Vagina (tissue), 2 donors: ENCODE results near the gene DENND4B. TPM values are rescaled to one million over a fixed set of nuclear protein-coding genes. Genes with fewer than 3 reads are reported as not detected.
"Not testable (repeated sequence)": the region's sequence is repeated elsewhere in the genome, so short reads cannot be mapped to it uniquely, and the experiment has no call there.

Experiments used
- DNase-seq, 2 donors: peaks; one replicate each; pipeline ENCODE4 v3.0.0-alpha.2; 2017; ENCODE audit errors: extremely low spot score in 2 of 2
- H3K27ac ChIP-seq: fragments of 200-600 bp; sonication (generic); one replicate; pipeline ENCODE4 v1.5.1; 2019
- H3K27me3 ChIP-seq: fragments of 200-600 bp; sonication (generic); one replicate; pipeline ENCODE4 v1.5.1; 2019
- H3K36me3 ChIP-seq, 2 donors: fragments of 200-600 bp; sonication (generic); one replicate each; pipeline ENCODE4 v1.5.1; 2017 to 2019
- H3K4me1 ChIP-seq: fragments of 200-600 bp; sonication (generic); one replicate; pipeline ENCODE4 v1.5.1; 2019
- H3K4me3 ChIP-seq, 2 donors: fragments of 200-600 bp; sonication (generic); 1 replicate in 1 of 2; 2 replicates in 1 of 2; pipeline ENCODE4 v1.5.1; 2016 to 2019
- H3K9me3 ChIP-seq: fragments of 200-600 bp; sonication (generic); one replicate; pipeline ENCODE4 v1.5.1; 2019
- POLR2A ChIP-seq, 2 donors: fragments of 450-650 bp; IDR thresholded peaks; one replicate each; pipeline ENCODE4 v1.6.1; 2017; ENCODE audit warnings: antibody characterized with exemption in 2 of 2, mild to moderate bottlenecking in 2 of 2, moderate library complexity in 2 of 2
- POLR2AphosphoS5 ChIP-seq, 2 donors: sonication (generic); formaldehyde crosslinking; IDR thresholded peaks; one replicate each; pipeline ENCODE4 v1.9.0; 2017; ENCODE audit warnings: antibody characterized with exemption in 2 of 2, mild to moderate bottlenecking in 2 of 2, low read depth in 1 of 2; ENCODE audit not compliant: insufficient read depth in 1 of 2
- intact Hi-C: fragments of 100-400 bp; cut with DNase I; formaldehyde crosslinking; loops from one replicate; pipeline ENCODE4 v1.15.1; 2023
- total RNA-seq: library from RNA; depleted of rRNA; stranded (reverse); fragments of >200 nt; gene quantifications from one replicate; pipeline ENCODE4 v1.2.3, GENCODE V29; 2016
- TF ChIP-seq, protein P1 (sequence below), 3 experiments: fragments of 450-650 bp in 2 of 3; fragments of 200-600 bp in 1 of 3; sonication (generic) in 1 of 3; IDR thresholded peaks; one replicate each; pipeline ENCODE4 v1.5.1; 2017 to 2019; ENCODE audit warnings: antibody characterized with exemption in 3 of 3, mild to moderate bottlenecking in 2 of 3, moderate library complexity in 2 of 3

The DENND4B gene
- total RNA-seq, 1 donor from 2014 or later, result 42.7 TPM

DNA sequence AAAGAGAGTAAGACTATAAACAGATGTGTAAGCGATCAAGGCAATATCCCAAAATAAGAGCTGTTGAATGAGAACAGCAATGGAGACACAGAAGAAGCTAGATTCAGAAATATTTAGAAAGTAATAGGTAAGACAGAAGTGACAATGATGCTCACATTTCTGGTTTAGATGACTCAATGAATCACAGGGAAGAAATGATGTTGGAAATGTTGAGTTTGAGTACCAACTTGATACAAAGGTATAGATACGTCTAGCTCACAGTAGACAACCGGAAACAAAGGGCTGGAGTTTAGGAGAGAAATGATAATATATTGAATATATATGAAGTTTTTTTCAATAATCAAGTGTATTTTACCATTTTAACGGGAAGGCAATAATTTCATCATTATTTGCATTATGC is 30.2 kb downstream of the DENND4B start:
- peaks cover 54% of the 10 kb centered on the region for H3K4me1 ChIP-seq
- DNase-seq, result no peak
- no peaks in the 10 kb centered on the region for H3K36me3 ChIP-seq
- intact Hi-C loops, result no loop called here
- no peaks in the 10 kb centered on the region for H3K27me3 ChIP-seq
- no peak overlapping the region for H3K4me3 ChIP-seq
- H3K9me3 ChIP-seq, result no peaks in the 10 kb centered on the region
- TF ChIP-seq POLR2A (IDR thresholded peaks at IDR 0.05) (no peak), POLR2AphosphoS5 (IDR thresholded peaks at IDR 0.05; ENCODE audit: insufficient read depth in 1 of 2, low read depth in 1 of 2) (no peak)
- TF ChIP-seq, protein P1, sequence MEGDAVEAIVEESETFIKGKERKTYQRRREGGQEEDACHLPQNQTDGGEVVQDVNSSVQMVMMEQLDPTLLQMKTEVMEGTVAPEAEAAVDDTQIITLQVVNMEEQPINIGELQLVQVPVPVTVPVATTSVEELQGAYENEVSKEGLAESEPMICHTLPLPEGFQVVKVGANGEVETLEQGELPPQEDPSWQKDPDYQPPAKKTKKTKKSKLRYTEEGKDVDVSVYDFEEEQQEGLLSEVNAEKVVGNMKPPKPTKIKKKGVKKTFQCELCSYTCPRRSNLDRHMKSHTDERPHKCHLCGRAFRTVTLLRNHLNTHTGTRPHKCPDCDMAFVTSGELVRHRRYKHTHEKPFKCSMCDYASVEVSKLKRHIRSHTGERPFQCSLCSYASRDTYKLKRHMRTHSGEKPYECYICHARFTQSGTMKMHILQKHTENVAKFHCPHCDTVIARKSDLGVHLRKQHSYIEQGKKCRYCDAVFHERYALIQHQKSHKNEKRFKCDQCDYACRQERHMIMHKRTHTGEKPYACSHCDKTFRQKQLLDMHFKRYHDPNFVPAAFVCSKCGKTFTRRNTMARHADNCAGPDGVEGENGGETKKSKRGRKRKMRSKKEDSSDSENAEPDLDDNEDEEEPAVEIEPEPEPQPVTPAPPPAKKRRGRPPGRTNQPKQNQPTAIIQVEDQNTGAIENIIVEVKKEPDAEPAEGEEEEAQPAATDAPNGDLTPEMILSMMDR (IDR thresholded peaks at IDR 0.05), result no peak
- no peak overlapping the region for H3K27ac ChIP-seq

DNA sequence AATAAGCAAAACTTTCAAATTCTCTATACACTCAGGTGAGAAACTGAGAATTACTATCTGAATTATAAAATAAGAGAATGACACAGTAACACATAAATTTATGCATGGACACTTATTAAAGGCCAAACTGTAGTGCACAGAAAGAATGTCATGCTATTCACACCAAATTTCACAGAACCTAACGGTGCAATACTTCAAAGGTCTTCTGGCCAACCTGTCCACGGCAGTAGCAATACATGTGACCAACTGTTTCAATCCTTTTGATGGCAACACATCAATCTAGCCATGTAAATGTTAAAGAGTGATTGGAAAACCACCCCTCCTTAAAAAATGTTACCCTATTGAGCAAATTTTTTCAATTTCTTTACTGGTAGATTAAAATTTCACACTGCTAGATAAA is 34.2 kb downstream of the DENND4B start:
- Histone ChIP-seq H3K4me1 (peaks cover 32% of the 10 kb centered on the region), H3K27ac (no peak overlapping the region), H3K4me3 (no peak overlapping the region), H3K27me3 (no peaks in the 10 kb centered on the region), H3K36me3 (peaks cover 0 to 9% of the 10 kb centered on the region in 2 donors), H3K9me3 (no peaks in the 10 kb centered on the region)
- no peak for DNase-seq
- intact Hi-C loops, result no loop called here
- TF ChIP-seq POLR2A (IDR thresholded peaks at IDR 0.05), result no peak
- no peak for TF ChIP-seq POLR2AphosphoS5 (IDR thresholded peaks at IDR 0.05; ENCODE audit: insufficient read depth in 1 of 2, low read depth in 1 of 2)
- TF ChIP-seq, protein P1 (IDR thresholded peaks at IDR 0.05), result no peak

DNA sequence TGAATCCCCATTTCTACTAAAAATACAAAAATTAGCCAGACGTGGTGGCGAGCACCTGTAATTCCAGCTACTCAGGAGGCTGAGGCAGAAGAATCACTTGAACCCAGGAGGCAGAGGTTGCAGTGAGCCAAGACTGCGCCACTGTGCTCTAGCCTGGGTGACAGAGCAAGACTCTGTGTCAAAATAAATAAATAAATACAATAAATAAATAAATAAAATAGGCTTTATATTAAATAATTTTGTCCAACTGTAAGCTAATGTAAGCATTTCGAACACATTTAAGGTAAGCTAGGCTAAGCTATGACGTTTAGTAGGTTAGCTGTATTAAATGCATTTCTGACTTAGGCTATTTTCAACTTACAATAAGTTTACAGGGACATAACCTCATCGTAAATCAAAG is 36.0 kb downstream of the DENND4B start:
- intact Hi-C loops, H3K9me3 ChIP-seq, H3K4me3 ChIP-seq, H3K27ac ChIP-seq, H3K27me3 ChIP-seq, DNase-seq: not testable (repeated sequence)
- H3K4me1 ChIP-seq, result peaks cover 32% of the 10 kb centered on the region
- peaks cover 0 to 12% of the 10 kb centered on the region in 2 donors for H3K36me3 ChIP-seq

DNA sequence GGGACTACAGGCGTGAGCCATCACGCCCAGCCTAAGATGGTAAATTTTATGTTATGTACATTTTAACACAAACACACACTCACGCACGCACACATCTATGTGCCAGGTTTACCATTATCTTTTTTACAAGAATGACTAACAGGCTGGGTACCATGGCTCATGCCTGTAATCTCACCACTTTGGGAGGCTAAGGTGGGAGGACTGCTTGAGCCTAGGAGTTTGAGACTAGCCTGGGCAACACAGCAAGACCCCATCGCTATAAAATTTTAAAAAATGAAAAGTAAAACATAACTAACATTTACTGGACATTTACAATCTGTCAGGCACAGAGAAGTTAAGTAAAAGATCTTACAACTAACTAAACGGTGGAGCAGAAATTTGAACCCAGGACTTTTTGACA is 38.4 kb downstream of the DENND4B start:
- Histone ChIP-seq H3K36me3 (peaks cover 0 to 12% of the 10 kb centered on the region in 2 donors), H3K9me3 (no peaks in the 10 kb centered on the region), H3K27me3 (no peaks in the 10 kb centered on the region), H3K27ac (no peak overlapping the region), H3K4me1 (peaks cover 31% of the 10 kb centered on the region), H3K4me3 (no peak overlapping the region)
- TF ChIP-seq POLR2A (IDR thresholded peaks at IDR 0.05), result no peak
- TF ChIP-seq, protein P1 (IDR thresholded peaks at IDR 0.05), result no peak
- TF ChIP-seq POLR2AphosphoS5 (IDR thresholded peaks at IDR 0.05; ENCODE audit: insufficient read depth in 1 of 2, low read depth in 1 of 2), result no peak
- intact Hi-C loops, result no loop called here
- DNase-seq, result no peak

DNA sequence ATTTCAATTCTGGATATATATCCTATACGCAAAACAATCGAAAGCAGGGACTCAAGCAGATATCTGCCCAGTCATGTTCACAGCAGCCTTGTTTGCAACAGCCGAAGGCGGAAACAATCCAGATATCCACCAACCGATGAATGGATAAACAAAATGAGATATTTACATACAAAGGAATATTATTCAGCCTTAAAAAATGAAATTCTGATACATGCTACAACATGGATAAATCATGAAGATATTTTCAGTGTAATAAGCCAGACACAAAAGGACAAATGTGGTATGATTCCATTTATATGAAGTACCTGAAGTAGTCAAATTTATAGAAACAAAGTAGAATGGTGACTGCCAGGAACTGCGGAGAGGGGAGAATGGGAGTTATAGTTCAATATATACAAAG is 39.4 kb downstream of the DENND4B start:
- H3K27ac ChIP-seq, result no peak overlapping the region
- no peak for DNase-seq
- TF ChIP-seq, protein P1 (IDR thresholded peaks at IDR 0.05), result no peak
- TF ChIP-seq POLR2A (IDR thresholded peaks at IDR 0.05) (no peak), POLR2AphosphoS5 (IDR thresholded peaks at IDR 0.05; ENCODE audit: insufficient read depth in 1 of 2, low read depth in 1 of 2) (no peak)
- peaks cover 0 to 12% of the 10 kb centered on the region in 2 donors for H3K36me3 ChIP-seq
- no peaks in the 10 kb centered on the region for H3K27me3 ChIP-seq
- H3K4me3 ChIP-seq, result no peak overlapping the region
- intact Hi-C loops, result no loop called here
- peaks cover 31% of the 10 kb centered on the region for H3K4me1 ChIP-seq
- no peaks in the 10 kb centered on the region for H3K9me3 ChIP-seq

DNA sequence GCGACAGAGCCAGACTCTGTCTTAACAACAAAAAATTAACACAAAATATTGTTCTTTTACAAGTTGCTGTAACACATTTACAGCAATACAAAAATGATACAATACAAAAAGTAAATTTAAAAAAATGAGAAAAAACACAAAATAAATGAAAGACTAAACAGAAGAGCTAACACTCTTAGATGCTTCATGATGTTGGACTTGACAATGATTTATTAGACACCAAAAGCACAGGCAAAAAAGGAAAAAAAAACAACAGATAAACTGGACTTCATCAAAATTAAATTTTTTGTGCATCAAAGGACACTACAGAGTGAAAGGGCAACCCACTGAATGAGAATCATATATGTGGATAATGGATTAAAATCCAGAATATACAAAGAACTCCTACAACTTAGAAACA is 40.1 kb downstream of the DENND4B start:
- TF ChIP-seq POLR2AphosphoS5 (IDR thresholded peaks at IDR 0.05; ENCODE audit: insufficient read depth in 1 of 2, low read depth in 1 of 2) (no peak), POLR2A (IDR thresholded peaks at IDR 0.05) (no peak)
- TF ChIP-seq, protein P1 (IDR thresholded peaks at IDR 0.05), result no peak
- no peak overlapping the region for H3K4me3 ChIP-seq
- intact Hi-C loops, result no loop called here
- H3K36me3 ChIP-seq, result peaks cover 0 to 12% of the 10 kb centered on the region in 2 donors
- H3K9me3 ChIP-seq, result no peaks in the 10 kb centered on the region
- H3K27ac ChIP-seq, result no peak overlapping the region
- peaks cover 24% of the 10 kb centered on the region for H3K4me1 ChIP-seq
- no peaks in the 10 kb centered on the region for H3K27me3 ChIP-seq
- DNase-seq, result no peak

DNA sequence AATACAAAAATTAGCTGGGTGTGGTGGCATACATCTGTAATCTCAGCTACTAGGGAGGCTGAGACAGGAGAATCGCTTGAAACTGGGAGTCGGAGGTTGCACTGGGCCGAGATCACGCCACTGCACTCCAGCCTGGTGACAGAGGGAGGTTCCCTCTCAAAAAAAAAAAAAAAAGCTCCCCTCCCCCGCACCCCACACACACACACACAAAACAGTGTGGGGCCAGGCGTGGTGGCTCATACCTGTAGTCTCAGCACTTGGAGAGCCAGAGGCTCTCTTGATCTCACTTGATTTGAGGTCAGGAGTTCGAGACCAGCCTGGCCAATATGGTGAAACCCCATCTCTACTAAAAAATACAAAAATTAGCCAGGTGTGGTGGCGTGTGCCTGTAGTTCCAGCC is 40.6 kb downstream of the DENND4B start:
- peaks cover 0 to 12% of the 10 kb centered on the region in 2 donors for H3K36me3 ChIP-seq
- H3K4me3 ChIP-seq, intact Hi-C loops, H3K9me3 ChIP-seq, DNase-seq, H3K27me3 ChIP-seq, H3K27ac ChIP-seq: not testable (repeated sequence)
- peaks cover 19% of the 10 kb centered on the region for H3K4me1 ChIP-seq
